ENCODE results near the gene COG5. TPM values are rescaled to one million over a fixed set of nuclear protein-coding genes. Genes with fewer than 3 reads are reported as not detected.

The COG5 gene
- total RNA-seq, 4 donors from 2014 or later = 49.9 to 58.2 (median 54.5) TPM

- TF ChIP-seq CTCF (IDR thresholded peaks at IDR 0.05; ENCODE audit: low read depth) = no peak
Observed at GRCh38 chr7:107173191-107173590, 390.5 kb downstream of the COG5 start.

GRCh38 chr7:107172276-107173032, 391.3 kb downstream of the COG5 start:
- no peak for TF ChIP-seq CTCF (IDR thresholded peaks at IDR 0.05; ENCODE audit: low read depth)

GRCh38 chr7:107171496-107171895, 392.2 kb downstream of the COG5 start:
- TF ChIP-seq CTCF (IDR thresholded peaks at IDR 0.05; ENCODE audit: low read depth) = no peak

GRCh38 chr7:107170051-107170915, 393.4 kb downstream of the COG5 start:
- no peak for TF ChIP-seq CTCF (IDR thresholded peaks at IDR 0.05; ENCODE audit: low read depth)

GRCh38 chr7:107169120-107170050, 394.3 kb downstream of the COG5 start:
- TF ChIP-seq CTCF (IDR thresholded peaks at IDR 0.05; ENCODE audit: low read depth) = no peak

GRCh38 chr7:107168233-107169119, 395.2 kb downstream of the COG5 start, which contains the start of gene HBP1:
TSS of gene HBP1 (plus strand) at chr7:107169003. CDS start at chr7:107179894, 10,891 bp downstream.
- no peak for TF ChIP-seq CTCF (IDR thresholded peaks at IDR 0.05; ENCODE audit: low read depth)
